ENCODE results near the gene SELL.
A peak's percentile ranks its signal among the peaks of the same experiment; 100 is the strongest.
"Not testable (repeated sequence)": the region's sequence is repeated elsewhere in the genome, so short reads cannot be mapped to it uniquely, and the experiment has no call there.

SELL gene

GRCh38 chr1:169722779-169723178, 11.4 kb upstream of the SELL start:
- no peak overlapping the region for H3K23ac ChIP-seq (ENCODE audit: low read length)
- peak; percentile 13 for DNase-seq
- no peak overlapping the region for H3K9ac ChIP-seq (ENCODE audit: low read length)

GRCh38 chr1:169715100-169715499, 3.7 kb upstream of the SELL start:
- WGBS (ENCODE audit: extremely low coverage, insufficient coverage, low lambda C conversion rate): no CpG with 5 or more reads among the region's 2 CpGs
- H3K27ac ChIP-seq (ENCODE audit: low read depth, low read length); H3K23ac ChIP-seq (ENCODE audit: low read length): not testable (repeated sequence)

More at GRCh38 chr1:169722779-169723178, 11.4 kb upstream of the SELL start:
- Histone ChIP-seq H3K79me1 (ENCODE audit: low read length) (no peaks in the 10 kb centered on the region), H3K18ac (ENCODE audit: low read length) (peak overlapping the region; percentile 39), H3K4me2 (ENCODE audit: low read length) (no peak overlapping the region), H2AK5ac (ENCODE audit: low read length) (no peak overlapping the region), H3K36me3 (ENCODE audit: control insufficient read depth, insufficient read depth, low read length) (no peaks in the 10 kb centered on the region), H2BK120ac (ENCODE audit: low read depth, low read length) (no peak overlapping the region), H3K56ac (ENCODE audit: low read length) (no peak overlapping the region), H3K4me3 (ENCODE audit: low read length) (no peak overlapping the region), H3K27me3 (ENCODE audit: insufficient read depth, low read length, poor library complexity) (no peaks in the 10 kb centered on the region), H4K5ac (ENCODE audit: low read length) (no peak overlapping the region), H3K4me1 (ENCODE audit: control insufficient read depth, low read depth, low read length) (no peaks in the 10 kb centered on the region), H2BK5ac (ENCODE audit: low read length) (no peak overlapping the region), H3K4ac (ENCODE audit: low read depth, low read length) (no peak overlapping the region), H3K79me2 (ENCODE audit: control insufficient read depth, insufficient read depth, low read length) (no peaks in the 10 kb centered on the region), H3K27ac (ENCODE audit: low read depth, low read length) (no peak overlapping the region), H2BK15ac (replicated peaks; ENCODE audit: low read depth) (no peak overlapping the region), H4K8ac (ENCODE audit: low read depth, low read length) (no peak overlapping the region)

GRCh38 chr1:169713090-169713489, 1.7 kb upstream of the SELL start:
- H3K27ac ChIP-seq (ENCODE audit: low read depth, low read length); H2BK15ac ChIP-seq (replicated peaks; ENCODE audit: low read depth); H3K4me2 ChIP-seq (ENCODE audit: low read length); H2BK5ac ChIP-seq (ENCODE audit: low read length); H3K9ac ChIP-seq (ENCODE audit: low read length); H4K8ac ChIP-seq (ENCODE audit: low read depth, low read length); H3K23ac ChIP-seq (ENCODE audit: low read length); DNase-seq; H3K56ac ChIP-seq (ENCODE audit: low read length); H4K5ac ChIP-seq (ENCODE audit: low read length); H3K18ac ChIP-seq (ENCODE audit: low read length); H3K27me3 ChIP-seq (ENCODE audit: insufficient read depth, low read length, poor library complexity); H2BK120ac ChIP-seq (ENCODE audit: low read depth, low read length); H2AK5ac ChIP-seq (ENCODE audit: low read length); H3K79me2 ChIP-seq (ENCODE audit: control insufficient read depth, insufficient read depth, low read length); H3K79me1 ChIP-seq (ENCODE audit: low read length); H3K4ac ChIP-seq (ENCODE audit: low read depth, low read length); H3K36me3 ChIP-seq (ENCODE audit: control insufficient read depth, insufficient read depth, low read length); H3K4me1 ChIP-seq (ENCODE audit: control insufficient read depth, low read depth, low read length); H3K4me3 ChIP-seq (ENCODE audit: low read length): not testable (repeated sequence)
- whole genome bisulfite sequencing (ENCODE audit: extremely low coverage, insufficient coverage, low lambda C conversion rate): no CpG with 5 or more reads among the region's 5 CpGs

More at GRCh38 chr1:169715100-169715499, 3.7 kb upstream of the SELL start:
- H2BK120ac ChIP-seq (ENCODE audit: low read depth, low read length); DNase-seq; H3K9ac ChIP-seq (ENCODE audit: low read length); H3K79me2 ChIP-seq (ENCODE audit: control insufficient read depth, insufficient read depth, low read length); H3K79me1 ChIP-seq (ENCODE audit: low read length); H3K18ac ChIP-seq (ENCODE audit: low read length); H2BK5ac ChIP-seq (ENCODE audit: low read length); H2BK15ac ChIP-seq (replicated peaks; ENCODE audit: low read depth); H3K4me1 ChIP-seq (ENCODE audit: control insufficient read depth, low read depth, low read length); H3K36me3 ChIP-seq (ENCODE audit: control insufficient read depth, insufficient read depth, low read length); H3K27me3 ChIP-seq (ENCODE audit: insufficient read depth, low read length, poor library complexity); H2AK5ac ChIP-seq (ENCODE audit: low read length); H3K56ac ChIP-seq (ENCODE audit: low read length); H4K8ac ChIP-seq (ENCODE audit: low read depth, low read length); H3K4ac ChIP-seq (ENCODE audit: low read depth, low read length); H4K5ac ChIP-seq (ENCODE audit: low read length); H3K4me2 ChIP-seq (ENCODE audit: low read length); H3K4me3 ChIP-seq (ENCODE audit: low read length): not testable (repeated sequence)

GRCh38 chr1:169712309-169712631, 850 bp upstream of the SELL start:
- H3K27ac ChIP-seq (ENCODE audit: low read depth, low read length): no peak overlapping the region
- H3K27me3 ChIP-seq (ENCODE audit: insufficient read depth, low read length, poor library complexity): no peaks in the 10 kb centered on the region
- H2BK15ac ChIP-seq (replicated peaks; ENCODE audit: low read depth): no peak overlapping the region
- H3K36me3 ChIP-seq (ENCODE audit: control insufficient read depth, insufficient read depth, low read length): no peaks in the 10 kb centered on the region
- H3K23ac ChIP-seq (ENCODE audit: low read length): no peak overlapping the region
- no peak overlapping the region for H3K18ac ChIP-seq (ENCODE audit: low read length)
- no peak overlapping the region for H3K4me2 ChIP-seq (ENCODE audit: low read length)
- H3K4ac ChIP-seq (ENCODE audit: low read depth, low read length): no peak overlapping the region
- no peak overlapping the region for H2BK120ac ChIP-seq (ENCODE audit: low read depth, low read length)
- DNase-seq: no peak
- no peak overlapping the region for H3K9ac ChIP-seq (ENCODE audit: low read length)
- H3K79me2 ChIP-seq (ENCODE audit: control insufficient read depth, insufficient read depth, low read length): no peaks in the 10 kb centered on the region
- no peak overlapping the region for H4K5ac ChIP-seq (ENCODE audit: low read length)
- no CpG with 5 or more reads among the region's 2 CpGs for WGBS (ENCODE audit: extremely low coverage, insufficient coverage, low lambda C conversion rate)
- no peak overlapping the region for H4K8ac ChIP-seq (ENCODE audit: low read depth, low read length)
- H3K56ac ChIP-seq (ENCODE audit: low read length): no peak overlapping the region
- no peaks in the 10 kb centered on the region for H3K79me1 ChIP-seq (ENCODE audit: low read length)
- peaks cover 1% of the 10 kb centered on the region for H3K4me1 ChIP-seq (ENCODE audit: control insufficient read depth, low read depth, low read length)
- H2AK5ac ChIP-seq (ENCODE audit: low read length): no peak overlapping the region
- H2BK5ac ChIP-seq (ENCODE audit: low read length): no peak overlapping the region
- H3K4me3 ChIP-seq (ENCODE audit: low read length): no peak overlapping the region

- Histone ChIP-seq H4K8ac (ENCODE audit: low read depth, low read length) (no peak overlapping the region), H3K4ac (ENCODE audit: low read depth, low read length) (no peak overlapping the region), H2BK5ac (ENCODE audit: low read length) (no peak overlapping the region), H2BK15ac (replicated peaks; ENCODE audit: low read depth) (no peak overlapping the region), H3K4me1 (ENCODE audit: control insufficient read depth, low read depth, low read length) (peaks cover 4% of the 10 kb centered on the region), H3K36me3 (ENCODE audit: control insufficient read depth, insufficient read depth, low read length) (no peaks in the 10 kb centered on the region), H3K4me2 (ENCODE audit: low read length) (no peak overlapping the region), H3K4me3 (ENCODE audit: low read length) (no peak overlapping the region), H3K23ac (ENCODE audit: low read length) (no peak overlapping the region), H3K79me1 (ENCODE audit: low read length) (no peaks in the 10 kb centered on the region), H3K9ac (ENCODE audit: low read length) (no peak overlapping the region), H4K5ac (ENCODE audit: low read length) (no peak overlapping the region), H3K56ac (ENCODE audit: low read length) (no peak overlapping the region), H2BK120ac (ENCODE audit: low read depth, low read length) (no peak overlapping the region), H3K79me2 (ENCODE audit: control insufficient read depth, insufficient read depth, low read length) (no peaks in the 10 kb centered on the region), H3K27me3 (ENCODE audit: insufficient read depth, low read length, poor library complexity) (no peaks in the 10 kb centered on the region), H2AK5ac (ENCODE audit: low read length) (no peak overlapping the region), H3K27ac (ENCODE audit: low read depth, low read length) (no peak overlapping the region), H3K18ac (ENCODE audit: low read length) (no peak overlapping the region)
- WGBS (ENCODE audit: extremely low coverage, insufficient coverage, low lambda C conversion rate): no CpG with 5 or more reads among the region's 3 CpGs
- no peak for DNase-seq
Observed at GRCh38 chr1:169708647-169709046, 2.8 kb downstream of the SELL start.

- H3K27me3 ChIP-seq (ENCODE audit: insufficient read depth, low read length, poor library complexity): no peaks in the 10 kb centered on the region
Observed at GRCh38 chr1:169707912-169708604, 3.4 kb downstream of the SELL start.

More at GRCh38 chr1:169707912-169708604, 3.4 kb downstream of the SELL start:
- no CpG with 5 or more reads among the region's 9 CpGs for WGBS (ENCODE audit: extremely low coverage, insufficient coverage, low lambda C conversion rate)
- H3K9ac ChIP-seq (ENCODE audit: low read length): no peak overlapping the region
- no peak overlapping the region for H3K4me2 ChIP-seq (ENCODE audit: low read length)
- H3K4me1 ChIP-seq (ENCODE audit: control insufficient read depth, low read depth, low read length): peaks cover 4% of the 10 kb centered on the region
- no peaks in the 10 kb centered on the region for H3K36me3 ChIP-seq (ENCODE audit: control insufficient read depth, insufficient read depth, low read length)
- no peak overlapping the region for H3K23ac ChIP-seq (ENCODE audit: low read length)
- no peak for DNase-seq
- H3K18ac ChIP-seq (ENCODE audit: low read length): no peak overlapping the region
- no peak overlapping the region for H4K8ac ChIP-seq (ENCODE audit: low read depth, low read length)
- H3K79me1 ChIP-seq (ENCODE audit: low read length): no peaks in the 10 kb centered on the region
- H3K27ac ChIP-seq (ENCODE audit: low read depth, low read length): no peak overlapping the region
- H2BK120ac ChIP-seq (ENCODE audit: low read depth, low read length): no peak overlapping the region
- no peak overlapping the region for H4K5ac ChIP-seq (ENCODE audit: low read length)
- H3K4ac ChIP-seq (ENCODE audit: low read depth, low read length): no peak overlapping the region
- H2AK5ac ChIP-seq (ENCODE audit: low read length): no peak overlapping the region
- no peak overlapping the region for H3K4me3 ChIP-seq (ENCODE audit: low read length)
- H2BK15ac ChIP-seq (replicated peaks; ENCODE audit: low read depth): no peak overlapping the region
- H3K79me2 ChIP-seq (ENCODE audit: control insufficient read depth, insufficient read depth, low read length): no peaks in the 10 kb centered on the region
- H2BK5ac ChIP-seq (ENCODE audit: low read length): no peak overlapping the region
- no peak overlapping the region for H3K56ac ChIP-seq (ENCODE audit: low read length)

Data from mesendoderm (in vitro differentiated cells).